HG03045 (cell line): ENCODE measurements around the gene TRAF5.
"Not testable (repeated sequence)": the region's sequence is repeated elsewhere in the genome, so short reads cannot be mapped to it uniquely, and the experiment has no call there.

ENCODE experiments used
- ATAC-seq: cut with Tn5 transposase; IDR thresholded peaks from one replicate; pipeline ENCODE4 v1.9.1; 2021; ENCODE audit warnings: mild to moderate bottlenecking, moderate library complexity; ENCODE audit not compliant: unreplicated experiment

Gene TRAF5

GRCh38 chr1:211376807-211377470, 50.3 kb downstream of the TRAF5 start:
- no peak for ATAC-seq

DNA sequence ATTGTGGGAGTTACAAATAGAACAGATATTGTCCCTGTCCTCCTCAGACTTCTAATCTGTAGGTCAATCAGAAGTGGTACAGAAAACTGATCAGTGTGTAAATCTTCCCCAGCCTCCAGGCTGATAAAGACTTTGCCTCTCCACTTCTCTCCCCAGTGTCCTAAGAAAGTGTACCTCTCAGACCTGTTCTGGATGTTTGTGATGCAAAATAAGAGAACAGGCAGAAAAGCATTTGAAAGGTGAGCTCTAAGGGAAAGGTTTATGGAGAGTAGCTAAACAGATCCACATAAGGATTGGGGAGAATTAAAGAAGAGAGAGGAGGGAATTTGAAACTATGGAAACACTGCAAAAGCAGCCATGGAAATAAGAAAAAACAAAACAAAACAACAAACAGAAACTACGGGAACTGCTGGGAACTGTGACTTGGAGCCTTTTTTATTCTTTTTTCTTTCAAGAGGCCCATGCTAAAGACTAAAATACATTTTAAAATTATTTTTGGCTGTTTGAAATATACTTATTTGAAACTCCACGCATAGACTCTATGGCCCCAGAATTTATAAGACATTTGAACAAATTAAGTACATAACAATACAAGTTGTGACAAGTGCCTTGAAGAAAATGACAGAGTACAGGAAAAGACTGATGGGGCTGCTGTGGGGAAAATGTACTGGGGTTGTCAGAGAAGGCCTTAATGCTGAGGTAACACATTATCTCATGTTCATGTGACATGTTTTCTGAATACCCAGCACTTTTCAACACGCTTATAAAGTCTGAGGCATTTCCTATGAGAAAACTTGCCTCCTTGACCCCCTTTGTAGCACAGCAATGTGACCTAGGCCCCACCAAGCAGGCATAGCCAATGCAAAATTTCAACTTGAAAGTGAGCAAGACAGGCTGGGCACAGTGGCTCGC, 51.2 kb downstream of the TRAF5 start:
- no peak for ATAC-seq

- no peak for ATAC-seq
These were observed 52.2 kb downstream of the TRAF5 start for GRCh38 chr1:211378844-211379243.

GRCh38 chr1:211379446-211379845, 52.8 kb downstream of the TRAF5 start:
- no peak for ATAC-seq

- no peak for ATAC-seq
These were observed 55.0 kb downstream of the TRAF5 start for GRCh38 chr1:211381481-211382181.

GRCh38 chr1:211382182-211382713, 55.6 kb downstream of the TRAF5 start:
- no peak for ATAC-seq

DNA sequence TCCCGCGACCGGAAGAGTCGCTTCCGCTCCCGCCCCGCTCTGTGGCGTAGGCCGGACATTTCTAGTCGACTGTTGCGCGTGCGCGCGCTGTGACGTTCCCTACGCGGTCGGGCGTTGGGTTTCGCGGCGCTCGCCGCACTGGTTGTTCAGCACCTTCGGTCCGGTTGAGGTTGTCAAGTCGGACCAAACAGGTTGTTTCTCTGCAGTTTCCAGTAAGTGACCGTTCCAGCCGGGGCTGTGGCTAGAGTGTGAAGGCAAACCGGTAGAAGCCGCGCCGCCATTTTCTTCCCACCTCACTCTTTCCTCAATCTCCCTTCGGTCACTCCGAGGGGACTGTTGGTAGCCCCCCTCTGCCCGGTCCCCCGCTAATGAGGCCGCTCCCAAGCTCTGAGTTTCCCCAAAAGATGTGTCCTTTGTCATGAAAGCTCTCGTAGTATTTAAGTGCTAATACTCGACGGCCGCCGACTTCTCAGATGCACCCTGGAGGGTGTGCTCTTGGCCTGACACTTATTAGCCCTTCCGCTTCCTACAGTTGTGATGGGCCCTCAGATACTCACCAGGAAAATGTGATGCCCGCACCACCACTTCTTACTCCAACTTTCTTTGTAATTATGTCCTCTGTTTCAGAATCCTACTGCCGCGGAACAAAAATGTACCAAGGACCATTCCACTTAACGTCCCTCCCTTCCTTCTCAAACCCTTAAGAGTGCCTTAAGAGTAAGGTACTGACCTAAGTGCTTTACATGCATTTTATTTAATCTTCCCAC, 56.3 kb downstream of the TRAF5 start:
- peak; percentile 97 for ATAC-seq

DNA sequence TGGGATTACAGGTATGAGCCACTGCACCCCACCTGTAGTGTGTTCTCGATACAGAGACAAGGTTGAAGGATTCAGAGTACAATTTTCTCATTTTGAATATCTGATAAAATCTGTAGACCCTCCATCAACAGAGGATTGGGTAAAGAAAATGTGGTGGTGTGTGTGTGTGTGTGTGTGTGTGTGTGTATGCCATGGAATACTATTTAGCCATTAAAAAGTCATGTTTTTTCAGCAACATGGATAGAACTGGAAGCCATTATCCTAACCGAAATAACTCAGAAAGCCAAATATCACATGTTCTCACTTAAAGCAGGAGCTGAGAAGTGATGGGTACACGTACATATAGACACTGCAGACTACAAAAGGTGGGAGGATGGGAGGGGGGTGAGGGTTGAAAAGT, 57.9 kb downstream of the TRAF5 start:
- no peak for ATAC-seq

DNA sequence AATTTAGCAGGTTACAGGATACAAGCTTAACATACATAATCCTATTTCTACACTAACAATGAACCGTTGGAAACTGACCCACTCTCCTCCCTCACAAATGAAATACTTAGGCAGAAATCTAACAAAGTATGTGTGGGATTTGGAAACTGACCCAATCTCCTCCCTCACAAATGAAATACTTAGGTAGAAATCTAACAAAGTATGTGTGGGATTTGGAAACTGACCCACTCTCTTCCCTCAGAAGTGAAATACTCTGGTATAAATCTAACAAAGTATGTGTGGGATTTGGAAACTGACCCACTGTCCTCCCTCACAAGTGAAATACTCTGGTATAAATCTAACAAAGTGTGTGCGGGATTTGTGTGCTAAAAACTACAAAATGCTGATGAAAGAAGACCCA, 60.3 kb downstream of the TRAF5 start:
- no peak for ATAC-seq

GRCh38 chr1:211390829-211391228, 64.2 kb downstream of the TRAF5 start:
- ATAC-seq, result not testable (repeated sequence)

DNA sequence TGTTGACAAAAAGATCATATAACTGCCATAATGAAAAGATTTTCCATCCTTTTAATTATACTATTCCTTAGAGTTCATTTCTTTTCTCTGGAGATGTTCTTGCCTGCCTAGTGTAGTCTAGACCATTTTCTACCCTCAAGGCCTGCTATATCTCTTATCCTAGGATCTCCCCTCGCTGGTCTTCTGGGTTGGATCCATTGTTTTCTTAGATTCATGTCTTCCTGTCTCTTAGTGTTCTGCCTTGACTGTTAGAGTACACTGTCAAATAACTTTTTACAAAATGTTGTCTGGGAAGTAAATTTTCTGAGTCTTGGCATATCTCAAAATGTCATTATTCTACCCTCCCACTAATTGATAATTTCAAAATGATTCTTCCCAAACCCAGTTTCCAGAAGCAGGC, 66.6 kb downstream of the TRAF5 start:
- no peak for ATAC-seq

GRCh38 chr1:211398266-211398930, 71.8 kb downstream of the TRAF5 start:
- not testable (repeated sequence) for ATAC-seq

DNA sequence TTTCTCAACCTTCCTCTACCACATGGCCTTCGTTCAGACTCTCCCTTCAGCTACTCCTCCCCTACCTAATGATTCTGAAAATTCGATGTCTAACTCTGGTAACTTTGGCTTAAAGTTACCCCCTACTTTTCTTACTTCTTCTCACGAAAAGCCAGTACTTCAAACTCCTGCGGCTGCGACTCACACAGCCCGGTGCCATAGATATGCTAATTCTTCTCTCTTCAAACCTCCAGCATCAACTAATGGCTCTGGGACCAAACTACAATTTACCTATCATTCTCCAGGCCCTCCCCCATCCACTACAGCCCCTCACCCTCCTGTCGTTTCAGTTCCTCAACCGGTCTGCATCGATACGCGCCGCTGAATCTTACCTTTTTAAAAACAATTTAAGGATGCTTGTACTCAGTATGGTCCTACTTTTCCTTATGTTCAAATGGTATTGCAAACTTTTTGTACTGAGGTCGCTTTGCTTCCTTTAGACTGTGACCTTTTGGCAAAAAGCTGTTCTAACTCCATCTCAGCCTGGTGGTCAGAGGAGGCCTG, 73.3 kb downstream of the TRAF5 start:
- ATAC-seq, result not testable (repeated sequence)

DNA sequence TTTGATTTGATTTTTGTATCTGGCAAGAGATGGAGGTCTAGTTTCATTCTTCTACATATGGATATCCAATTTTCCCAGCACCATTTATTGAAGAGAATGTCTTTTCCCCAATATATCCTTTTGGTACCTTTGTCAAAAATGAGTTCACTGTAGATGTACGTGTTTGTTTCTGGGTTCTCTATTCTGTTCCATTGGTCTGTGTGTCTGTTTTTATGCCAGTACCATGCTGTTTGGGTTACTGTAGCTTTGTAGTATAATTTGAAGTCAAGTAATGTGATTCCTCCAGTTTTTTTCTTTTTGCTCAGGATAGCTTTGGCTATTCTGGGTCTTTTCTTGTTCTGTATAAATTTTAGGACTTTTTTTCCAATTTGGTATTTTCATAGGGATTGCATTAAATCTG, 75.1 kb downstream of the TRAF5 start:
- not testable (repeated sequence) for ATAC-seq

DNA sequence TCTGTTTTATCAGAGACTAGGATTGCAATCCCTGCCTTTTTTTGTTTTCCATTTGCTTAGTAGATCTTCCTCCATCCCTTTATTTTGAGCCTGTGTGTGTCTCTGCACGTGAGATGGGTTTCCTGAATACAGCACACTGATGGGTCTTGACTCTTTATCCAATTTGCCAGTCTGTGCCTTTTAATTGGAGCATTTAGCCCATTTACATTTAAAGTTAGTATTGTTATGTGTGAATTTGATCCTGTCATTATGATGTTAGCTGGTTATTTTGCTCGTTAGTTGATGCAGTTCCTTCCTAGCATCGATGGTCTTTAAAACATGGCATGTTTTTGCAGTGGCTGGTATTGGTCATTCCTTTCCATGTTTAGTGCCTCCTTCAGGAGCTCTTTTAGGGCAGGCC, 79.5 kb downstream of the TRAF5 start:
- not testable (repeated sequence) for ATAC-seq

DNA sequence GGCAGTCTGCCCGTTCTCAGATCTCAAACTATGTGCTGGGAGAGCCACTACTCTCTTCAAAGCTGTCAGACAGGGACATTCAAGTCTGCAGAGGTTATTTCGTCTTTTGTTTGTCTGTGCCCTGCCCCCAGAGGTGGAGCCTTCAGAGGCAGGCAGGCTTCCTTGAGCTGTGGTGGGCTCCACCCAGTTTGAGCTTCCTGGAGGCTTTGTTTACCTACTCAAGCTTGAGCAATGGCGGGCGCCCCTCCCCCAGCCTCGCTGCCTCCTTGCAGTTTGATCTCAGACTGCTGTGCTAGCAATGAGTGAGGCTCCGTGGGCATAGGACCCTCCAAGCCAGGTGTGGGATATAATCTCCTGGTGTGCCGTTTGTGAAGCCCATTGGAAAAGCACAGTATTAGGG, 81.1 kb downstream of the TRAF5 start:
- ATAC-seq, result not testable (repeated sequence)

DNA sequence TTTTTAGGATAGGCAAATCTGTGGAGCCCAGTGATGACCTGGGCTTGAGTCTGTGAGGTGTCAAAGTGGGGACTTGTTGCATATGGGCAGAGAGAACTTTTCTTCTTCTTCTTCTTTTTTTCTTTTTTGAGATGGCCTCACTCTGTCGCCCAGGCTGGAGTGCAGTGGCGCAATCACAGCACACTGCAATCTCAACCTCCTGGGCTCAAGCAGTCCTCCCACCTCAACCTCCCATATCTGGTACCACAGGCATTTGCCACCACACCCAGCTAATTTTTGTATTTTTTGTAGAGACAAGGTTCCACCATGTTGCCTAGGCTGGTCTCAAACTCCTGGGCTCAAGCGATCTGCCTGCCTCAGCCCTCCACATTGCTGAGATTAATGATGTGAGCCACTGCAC, 85.0 kb downstream of the TRAF5 start:
- ATAC-seq, result no peak

DNA sequence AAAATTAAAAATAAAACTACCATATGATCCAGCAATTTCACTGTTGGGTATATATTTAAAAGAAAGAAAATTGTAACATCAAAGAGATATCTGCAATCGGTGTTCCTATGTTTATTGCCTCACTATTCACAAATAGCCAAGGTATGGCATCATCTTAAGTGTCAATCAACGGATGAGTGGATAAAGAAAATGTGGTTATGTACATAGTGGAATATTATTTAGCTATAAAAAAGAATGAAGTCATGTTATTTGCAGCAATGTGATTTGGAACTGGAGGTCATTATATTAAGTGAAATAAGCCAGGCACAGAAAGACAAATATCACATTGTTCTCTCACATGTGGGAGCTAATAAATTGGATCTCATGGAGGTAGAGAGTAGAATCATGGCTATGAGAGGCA, 89.1 kb downstream of the TRAF5 start:
- no peak for ATAC-seq

- peak; percentile 68 for ATAC-seq
These were observed 89.6 kb downstream of the TRAF5 start for GRCh38 chr1:211416246-211416627.
